Activated naive CD4-positive, alpha-beta T cell treated with Interleukin-2 at 50 U/mL for 16 hours (primary cell): Measurements from ENCODE around the gene KRT33B.

Source experiments
- DNase-seq: peaks from one replicate; pipeline ENCODE4 v3.0.0-alpha.2; 2020

Gene KRT33B

DNA sequence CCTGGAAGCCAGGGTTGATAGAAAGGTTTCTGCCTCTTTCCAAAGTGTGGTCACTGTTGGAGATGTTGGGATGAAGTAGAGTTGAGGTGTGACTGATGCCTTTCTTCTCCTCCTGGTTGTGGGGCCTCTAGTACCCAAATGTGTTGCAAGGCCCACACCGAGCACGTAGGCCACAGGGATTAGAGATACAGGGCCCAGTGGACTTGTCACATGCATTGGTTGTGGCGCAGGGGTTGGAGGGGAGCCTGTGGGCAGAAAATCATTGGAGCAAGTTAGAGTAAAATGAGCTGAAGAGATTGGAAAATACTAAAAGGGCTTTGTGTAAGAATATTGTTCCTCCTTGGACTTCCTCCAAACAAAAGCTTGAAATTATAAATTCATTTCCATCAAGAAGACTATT is 23.6 kb downstream of the KRT33B start:
- DNase-seq: no peak

GRCh38 chr17:41343029-41343428 is 26.6 kb downstream of the KRT33B start:
- no peak for DNase-seq

- peak; percentile 54 for DNase-seq
These were observed 28.4 kb downstream of the KRT33B start for GRCh38 chr17:41340934-41341861.

GRCh38 chr17:41340494-41340893 is 29.1 kb downstream of the KRT33B start:
- no peak for DNase-seq

- DNase-seq: no peak
These were observed 29.9 kb downstream of the KRT33B start for GRCh38 chr17:41339571-41340172.

GRCh38 chr17:41338961-41339485 is 30.6 kb downstream of the KRT33B start:
- peak; percentile 41 for DNase-seq

- DNase-seq: no peak
These were observed 33.9 kb downstream of the KRT33B start for GRCh38 chr17:41335747-41336146.

DNA sequence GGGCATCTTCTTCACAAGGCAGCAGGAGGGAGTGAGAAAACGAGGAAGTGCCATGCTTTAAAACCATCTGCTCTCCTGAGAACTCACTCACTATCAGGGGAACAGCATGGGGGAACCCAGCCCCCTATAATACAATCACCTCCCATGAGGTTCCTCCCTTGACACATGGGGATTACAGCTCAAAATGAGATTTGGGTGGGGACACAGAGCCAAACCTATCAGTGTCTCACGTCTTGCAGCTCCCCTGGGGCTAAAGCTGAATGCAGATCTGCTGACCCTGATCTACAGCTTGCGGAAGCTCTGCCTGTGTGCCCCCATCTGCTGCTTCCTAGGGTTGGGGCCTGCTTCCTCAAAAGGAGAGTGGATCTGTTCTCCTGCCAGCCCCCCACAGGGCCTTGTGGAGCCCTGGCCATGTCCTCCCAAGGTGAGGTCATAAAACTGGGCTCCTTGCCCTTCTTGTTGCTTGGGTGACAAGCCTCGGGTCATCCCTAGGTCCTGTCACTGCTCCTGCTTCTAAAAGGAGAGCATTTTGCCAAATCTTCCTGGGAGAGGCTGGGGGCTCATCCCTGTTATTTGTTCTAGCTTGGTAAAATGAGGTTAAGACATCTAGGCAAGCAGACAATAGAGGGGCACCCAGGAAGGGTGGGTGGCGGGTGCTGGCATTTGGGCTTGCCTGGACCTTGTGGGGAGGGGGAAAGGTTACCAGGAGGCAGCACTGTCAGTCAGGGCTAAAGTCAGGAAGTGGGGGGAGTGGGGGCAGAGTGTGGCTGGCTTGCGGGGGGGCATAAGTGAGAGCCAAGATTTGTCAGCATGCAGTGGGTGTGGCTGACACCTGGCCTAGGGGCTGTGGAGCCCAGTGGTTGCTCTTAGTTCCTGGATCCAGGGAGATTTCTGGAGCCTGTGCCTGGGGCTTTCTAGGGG is 35.0 kb downstream of the KRT33B start:
- DNase-seq: no peak

DNA sequence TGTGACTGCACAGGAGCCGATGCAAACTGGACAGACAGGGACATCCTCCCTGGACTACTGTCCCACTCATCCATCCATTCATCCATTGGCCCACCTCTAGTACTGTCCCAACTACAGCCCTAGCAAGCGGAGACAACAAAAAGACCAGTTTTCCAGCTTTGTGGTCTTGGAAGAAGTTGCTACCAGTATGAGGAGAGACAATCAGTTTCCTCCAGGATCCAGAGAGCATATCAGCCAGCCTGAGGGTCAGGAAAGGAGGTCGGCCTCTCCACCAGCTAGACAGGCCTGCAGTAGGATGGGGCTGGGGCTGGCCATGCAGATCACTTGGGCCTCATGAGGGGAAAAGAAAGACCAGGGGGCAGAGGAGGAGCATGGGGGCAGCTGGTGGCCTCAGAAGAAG is 35.8 kb downstream of the KRT33B start:
- no peak for DNase-seq

DNA sequence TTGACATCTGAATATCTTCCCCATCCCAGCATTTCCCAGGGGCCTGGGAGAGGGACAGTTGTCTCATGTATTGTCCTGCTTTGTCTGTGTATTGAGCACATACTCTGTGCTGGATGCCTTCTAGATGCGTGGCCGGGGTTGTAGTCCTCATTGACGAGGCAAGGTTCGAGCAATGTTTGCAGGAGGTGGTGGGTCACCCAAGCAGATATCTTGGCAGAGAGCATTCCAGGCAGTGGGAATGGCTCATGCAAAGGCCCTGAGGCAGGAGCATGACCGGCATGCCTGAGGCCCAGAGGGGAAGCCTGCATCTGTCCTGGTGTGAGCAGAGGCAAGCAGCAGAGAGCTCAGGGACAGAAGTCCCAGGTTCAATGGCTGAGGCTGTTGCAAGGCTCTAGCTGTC is 36.5 kb downstream of the KRT33B start:
- no peak for DNase-seq

DNA sequence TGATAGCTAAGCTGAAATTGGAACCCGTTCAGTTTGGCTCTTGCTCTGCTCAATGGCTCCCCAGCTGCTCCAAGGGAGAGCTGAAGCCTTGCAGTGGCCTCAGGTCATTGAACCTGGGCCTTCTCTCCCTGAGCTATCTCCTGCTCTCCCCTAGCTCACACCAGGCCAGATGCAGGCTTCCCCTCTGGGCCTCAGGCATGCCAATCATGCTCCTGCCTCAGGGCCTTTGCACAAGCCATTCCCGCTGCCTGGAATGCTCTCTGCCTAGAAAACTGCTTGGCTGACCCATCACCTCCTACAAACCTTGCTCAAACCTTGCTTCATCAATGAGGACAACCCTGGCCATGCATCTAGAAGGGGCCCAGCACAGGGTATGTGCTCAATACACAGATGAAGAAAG is 37.4 kb downstream of the KRT33B start:
- no peak for DNase-seq

- no peak for DNase-seq
These were observed 38.0 kb downstream of the KRT33B start for GRCh38 chr17:41331606-41332005.

DNA sequence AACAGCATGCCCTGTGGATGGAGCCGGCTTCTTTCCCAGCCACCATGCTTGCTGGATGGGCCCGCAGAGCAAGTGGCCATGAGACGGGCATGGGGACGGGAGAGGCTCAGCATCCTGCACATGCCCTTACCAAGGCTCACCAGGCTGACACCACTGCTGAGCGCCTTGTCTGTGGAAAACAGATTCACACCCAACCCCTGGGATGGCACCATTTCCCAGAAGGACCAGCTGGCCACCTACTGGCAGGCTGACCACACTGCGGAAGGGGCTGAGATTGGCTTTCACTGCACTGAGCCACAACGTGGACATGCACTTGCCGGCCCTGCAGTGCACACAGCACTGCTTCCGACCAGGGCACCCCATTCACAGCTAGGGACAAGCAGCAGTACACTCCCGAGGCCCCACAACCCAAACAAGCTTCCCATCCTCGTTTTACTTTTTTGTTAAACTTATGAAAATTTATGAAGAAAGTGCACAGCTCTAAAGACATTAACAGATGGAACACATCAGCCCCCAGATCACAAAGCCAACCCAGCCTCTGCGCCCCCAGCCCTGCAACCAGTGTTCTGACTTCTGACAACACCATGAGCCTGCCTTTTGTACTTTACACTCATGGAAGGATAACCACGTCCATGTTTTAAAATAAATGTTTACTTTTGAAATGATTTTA is 40.2 kb downstream of the KRT33B start:
- no peak for DNase-seq

GRCh38 chr17:41328207-41328606 is 41.4 kb downstream of the KRT33B start:
- DNase-seq: no peak

GRCh38 chr17:41327411-41328120 is 42.0 kb downstream of the KRT33B start:
- DNase-seq: no peak

- no peak for DNase-seq
These were observed 43.2 kb downstream of the KRT33B start for GRCh38 chr17:41326173-41327145.

- no peak for DNase-seq
These were observed 44.0 kb downstream of the KRT33B start for GRCh38 chr17:41325611-41326010.

DNA sequence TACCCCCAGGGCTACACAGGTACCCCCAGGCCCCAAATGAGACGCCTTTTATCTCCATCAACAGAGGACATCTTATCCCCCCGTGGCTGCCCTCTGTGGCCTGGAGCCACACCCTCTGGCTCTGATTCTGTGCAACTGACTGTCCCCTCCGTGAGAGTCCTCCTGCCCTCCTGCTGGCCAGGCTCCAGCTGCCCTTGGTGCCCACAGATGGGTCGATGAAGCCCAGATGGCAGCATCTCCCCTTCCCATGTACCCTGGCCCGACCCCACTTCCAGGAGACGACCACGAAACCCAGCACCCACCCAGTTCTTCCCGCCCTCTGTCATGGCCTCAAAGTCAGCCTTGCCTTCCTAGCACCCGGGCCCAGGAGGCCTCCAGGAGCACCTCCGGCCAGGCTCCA is 44.5 kb downstream of the KRT33B start:
- no peak for DNase-seq

DNA sequence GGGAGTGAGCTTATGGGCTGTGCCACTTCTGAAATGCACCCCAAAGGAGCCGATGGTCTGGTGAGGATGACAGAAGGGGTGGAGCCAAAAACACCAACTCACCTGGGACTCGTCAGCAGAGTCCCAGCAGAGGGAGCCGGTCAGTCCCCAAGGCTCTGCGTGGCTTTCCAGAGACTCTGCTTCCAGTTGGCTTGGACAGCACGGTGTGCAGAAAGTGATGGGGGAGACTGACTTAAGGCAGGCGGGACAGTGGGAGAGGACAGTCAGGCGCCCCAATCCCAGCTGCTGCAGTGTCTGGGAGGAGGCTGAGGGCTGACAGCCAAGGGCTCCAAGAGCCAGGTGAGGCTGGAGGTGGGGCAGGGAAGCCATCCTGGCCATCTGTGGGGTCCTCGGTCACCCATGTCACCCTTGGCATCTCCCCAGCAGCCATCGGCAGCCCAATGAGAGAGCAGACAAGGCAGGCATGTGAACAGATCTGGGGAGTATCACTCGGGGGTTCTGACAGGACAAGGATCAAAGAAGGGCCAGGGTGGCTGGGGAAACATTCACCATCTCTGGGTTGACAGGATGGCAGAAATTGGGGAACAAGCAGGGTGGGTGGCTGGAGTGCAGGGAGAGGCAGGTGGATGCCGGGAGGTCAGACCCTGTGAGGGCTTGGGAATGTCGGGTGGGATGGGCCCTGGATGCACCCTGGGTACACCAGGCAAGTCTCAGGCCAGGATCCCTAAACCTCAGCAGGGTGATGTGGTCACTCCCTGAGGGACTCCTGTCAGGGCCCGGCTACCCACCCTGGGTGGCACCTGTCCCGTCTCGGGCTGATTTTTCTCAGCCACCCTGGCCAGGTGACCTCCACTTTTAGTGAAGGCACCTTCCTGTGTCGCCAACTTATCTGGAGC is 45.2 kb downstream of the KRT33B start:
- DNase-seq: no peak
